HCT116 (cell line): ENCODE measurements around the gene ELMO2.

Experiments used
- CTCF ChIP-seq, 3 experiments: fragments of 200-600 bp in 1 of 3; sonication (generic) in 1 of 3; IDR thresholded peaks in 2 of 3; conservative IDR thresholded peaks in 1 of 3; 2 replicates each; pipeline ENCODE4 v1.5.1; 2012 to 2017; ENCODE audit warnings: low read depth in 2 of 3, low read length in 2 of 3, antibody characterized with exemption in 1 of 3, borderline replicate concordance in 1 of 3, control low read depth in 1 of 3, mild to moderate bottlenecking in 1 of 3, mixed read lengths in 1 of 3, mixed run types in 1 of 3, moderate library complexity in 1 of 3; ENCODE audit not compliant: insufficient read depth in 1 of 3
- POLR2A ChIP-seq: IDR thresholded peaks from 2 replicates; pipeline ENCODE4 v1.7.0; 2011; ENCODE audit warnings: borderline replicate concordance; ENCODE audit not compliant: insufficient read depth, insufficient read length; ENCODE audit errors: extremely low read depth
- RAD21 ChIP-seq: IDR thresholded peaks from 2 replicates; pipeline ENCODE4 v1.6.1; 2012; ENCODE audit warnings: low read depth, mild to moderate bottlenecking
- ZBTB33 ChIP-seq: IDR thresholded peaks from 2 replicates; pipeline ENCODE4 v1.6.1; 2011; ENCODE audit warnings: mild to moderate bottlenecking, low read length, moderate library complexity; ENCODE audit not compliant: insufficient replicate concordance; ENCODE audit errors: extremely low read depth
- ZNF274 ChIP-seq: fragments of 200-500 bp; sonication (Bioruptor generic); IDR thresholded peaks from 2 replicates; pipeline ENCODE4 v1.6.1; 2014; ENCODE audit warnings: mild to moderate bottlenecking, low read depth, low read length, inconsistent platforms

GRCh38 chr20:46363874-46364669 is 42.3 kb downstream of the ELMO2 start:
- TF ChIP-seq ZNF274 (no peak), CTCF (IDR thresholded peaks at IDR 0.05 in 2 of 3, conservative IDR thresholded peaks at IDR 0.05 in 1 of 3; ENCODE audit: borderline replicate concordance in 1 of 3, insufficient read depth in 1 of 3, low read depth in 2 of 3, low read length in 2 of 3) (no peak), ZBTB33 (no peak), POLR2A (no peak), RAD21 (no peak)
